Upper lobe of left lung (tissue), 6 donors: ENCODE measurements around the gene KRT14. TPM values are rescaled to one million over a fixed set of nuclear protein-coding genes. Genes with fewer than 3 reads are reported as not detected.
A peak's percentile ranks its signal among the peaks of the same experiment; 100 is the strongest.

Experiments
- ATAC-seq, 2 donors: fragments of 200-7000 bp; cut with Tn5 transposase; one replicate each; pipeline ENCODE4 v1.9.1; 2022; ENCODE audit warnings: mild to moderate bottlenecking in 2 of 2, moderate library complexity in 2 of 2; ENCODE audit not compliant: low FRiP score in 2 of 2
- DNase-seq, 2 donors: peaks; one replicate each; pipeline ENCODE4 v3.0.0-alpha.2; 2019 to 2020
- H3K27ac ChIP-seq, 4 donors: fragments of 200-600 bp; sonication (generic); one replicate each; pipeline ENCODE4 v1.5.1; 2016 to 2019
- H3K27me3 ChIP-seq, 4 donors: fragments of 200-600 bp; sonication (generic); one replicate each; pipeline ENCODE4 v1.5.1; 2017 to 2019
- H3K36me3 ChIP-seq, 4 donors: fragments of 200-600 bp; sonication (generic); one replicate each; pipeline ENCODE4 v1.5.1; 2016 to 2019
- H3K4me1 ChIP-seq, 4 donors: fragments of 200-600 bp; sonication (generic); one replicate each; pipeline ENCODE4 v1.5.1; 2018 to 2019
- H3K4me3 ChIP-seq, 4 donors: fragments of 200-600 bp; sonication (generic); one replicate each; pipeline ENCODE4 v1.5.1; 2017 to 2019; ENCODE audit warnings: mild to moderate bottlenecking in 2 of 4, moderate library complexity in 1 of 4
- H3K9me3 ChIP-seq, 4 donors: fragments of 200-600 bp; sonication (generic); one replicate each; pipeline ENCODE4 v1.5.1; 2018 to 2019
- EP300 ChIP-seq, 4 donors: sonication (generic); formaldehyde crosslinking; IDR thresholded peaks; one replicate each; pipeline ENCODE4 v1.5.1; 2017; ENCODE audit warnings: antibody characterized with exemption in 4 of 4, control low read depth in 2 of 4
- POLR2A ChIP-seq, 4 donors: fragments of 450-650 bp; IDR thresholded peaks; one replicate each; pipeline ENCODE4 v1.5.1; 2016 to 2017; ENCODE audit warnings: antibody characterized with exemption in 4 of 4, mild to moderate bottlenecking in 2 of 4
- POLR2AphosphoS5 ChIP-seq, 2 donors: sonication (generic); formaldehyde crosslinking; IDR thresholded peaks; one replicate each; pipeline ENCODE4 v1.5.1; 2017; ENCODE audit warnings: antibody characterized with exemption in 2 of 2
- WGBS, 2 donors: methylation state at CpG; one replicate each; pipeline ENCODE4 v1.1.5; 2017 to 2018; 5-methylcytosine and 5-hydroxymethylcytosine counted together
- total RNA-seq, 6 donors: library from RNA; depleted of rRNA in 4 of 6; stranded (reverse); fragments of >200 nt in 4 of 6; gene quantifications; one replicate each; pipeline versions ENCODE4 v1.1.0 to v1.2.1, GENCODE V29; 2016 to 2021
- TF ChIP-seq, protein P1 (sequence below), 6 experiments: fragments of 450-650 bp in 4 of 6; fragments of 200-600 bp in 2 of 6; sonication (generic) in 2 of 6; IDR thresholded peaks; one replicate each; pipeline ENCODE4 v1.5.1; 2016 to 2019; ENCODE audit warnings: antibody characterized with exemption in 6 of 6
- donor health status: DM: no; HTN: no; CAD: no; lungs with moderate emphysema.
- donor health status: DM: no; HTN: yes; CAD: no; lungs with severe emphysema.

The KRT14 gene
- total RNA-seq, 6 donors from 2014 or later: not detected

DNA sequence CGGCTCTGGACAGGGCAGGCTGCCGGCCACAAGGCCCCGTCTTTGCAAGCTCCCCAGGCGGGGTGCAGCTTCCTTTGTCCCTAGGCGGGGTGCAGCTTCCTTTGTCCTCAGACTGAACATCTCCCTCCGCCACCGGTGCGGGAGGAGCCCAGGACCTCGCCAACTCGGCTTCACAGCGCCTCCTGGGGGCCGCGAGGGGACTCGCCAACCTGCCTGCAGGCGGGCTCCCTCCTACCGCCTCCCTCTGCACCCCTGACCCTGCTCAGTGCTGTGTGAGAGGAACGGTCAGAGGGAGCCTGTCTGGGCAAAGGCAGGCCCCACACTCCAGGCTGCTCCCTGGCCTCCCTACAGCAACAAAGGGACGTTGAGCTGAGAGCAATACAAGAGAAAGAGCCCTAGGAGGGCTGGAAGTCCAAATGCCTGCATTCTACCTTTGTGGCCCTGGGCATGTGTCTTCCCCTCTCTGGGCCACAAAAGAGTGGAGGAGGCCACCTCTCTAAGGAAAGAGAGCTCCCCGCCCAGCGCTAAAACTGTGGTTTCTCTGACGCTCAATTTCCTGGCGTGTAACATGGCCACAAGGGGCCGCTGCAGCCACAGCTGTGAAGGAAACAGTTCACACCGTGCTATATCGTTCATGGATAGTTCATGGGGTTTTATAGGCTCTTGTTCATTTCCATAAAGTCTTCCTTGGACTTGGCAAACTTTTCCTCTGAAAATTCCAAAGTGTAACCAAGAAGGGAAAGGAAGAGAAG is 37.7 kb downstream of the KRT14 start:
- Histone ChIP-seq H3K36me3 (no peaks in the 10 kb centered on the region), H3K4me3 (peak overlapping the region in 3 of 4 donors; percentile 4 to 21 (median 8)), H3K4me1 (peaks cover 15 to 19% (median 17%) of the 10 kb centered on the region in 4 donors), H3K27me3 (no peaks in the 10 kb centered on the region), H3K9me3 (no peaks in the 10 kb centered on the region), H3K27ac (peak overlapping the region in 3 of 4 donors; percentile 15 to 81 (median 36))
- DNase-seq: peak; percentile 92 to 94
- 2 to 3% methylated on average over 19 to 25 of the region's 25 CpGs for WGBS, 2 donors
- TF ChIP-seq POLR2AphosphoS5 (IDR thresholded peaks at IDR 0.05): no peak
- TF ChIP-seq, protein P1, sequence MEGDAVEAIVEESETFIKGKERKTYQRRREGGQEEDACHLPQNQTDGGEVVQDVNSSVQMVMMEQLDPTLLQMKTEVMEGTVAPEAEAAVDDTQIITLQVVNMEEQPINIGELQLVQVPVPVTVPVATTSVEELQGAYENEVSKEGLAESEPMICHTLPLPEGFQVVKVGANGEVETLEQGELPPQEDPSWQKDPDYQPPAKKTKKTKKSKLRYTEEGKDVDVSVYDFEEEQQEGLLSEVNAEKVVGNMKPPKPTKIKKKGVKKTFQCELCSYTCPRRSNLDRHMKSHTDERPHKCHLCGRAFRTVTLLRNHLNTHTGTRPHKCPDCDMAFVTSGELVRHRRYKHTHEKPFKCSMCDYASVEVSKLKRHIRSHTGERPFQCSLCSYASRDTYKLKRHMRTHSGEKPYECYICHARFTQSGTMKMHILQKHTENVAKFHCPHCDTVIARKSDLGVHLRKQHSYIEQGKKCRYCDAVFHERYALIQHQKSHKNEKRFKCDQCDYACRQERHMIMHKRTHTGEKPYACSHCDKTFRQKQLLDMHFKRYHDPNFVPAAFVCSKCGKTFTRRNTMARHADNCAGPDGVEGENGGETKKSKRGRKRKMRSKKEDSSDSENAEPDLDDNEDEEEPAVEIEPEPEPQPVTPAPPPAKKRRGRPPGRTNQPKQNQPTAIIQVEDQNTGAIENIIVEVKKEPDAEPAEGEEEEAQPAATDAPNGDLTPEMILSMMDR (IDR thresholded peaks at IDR 0.05): peak; percentile 69 to 93 (median 90)
- peak; percentile 91 to 95 for ATAC-seq

DNA sequence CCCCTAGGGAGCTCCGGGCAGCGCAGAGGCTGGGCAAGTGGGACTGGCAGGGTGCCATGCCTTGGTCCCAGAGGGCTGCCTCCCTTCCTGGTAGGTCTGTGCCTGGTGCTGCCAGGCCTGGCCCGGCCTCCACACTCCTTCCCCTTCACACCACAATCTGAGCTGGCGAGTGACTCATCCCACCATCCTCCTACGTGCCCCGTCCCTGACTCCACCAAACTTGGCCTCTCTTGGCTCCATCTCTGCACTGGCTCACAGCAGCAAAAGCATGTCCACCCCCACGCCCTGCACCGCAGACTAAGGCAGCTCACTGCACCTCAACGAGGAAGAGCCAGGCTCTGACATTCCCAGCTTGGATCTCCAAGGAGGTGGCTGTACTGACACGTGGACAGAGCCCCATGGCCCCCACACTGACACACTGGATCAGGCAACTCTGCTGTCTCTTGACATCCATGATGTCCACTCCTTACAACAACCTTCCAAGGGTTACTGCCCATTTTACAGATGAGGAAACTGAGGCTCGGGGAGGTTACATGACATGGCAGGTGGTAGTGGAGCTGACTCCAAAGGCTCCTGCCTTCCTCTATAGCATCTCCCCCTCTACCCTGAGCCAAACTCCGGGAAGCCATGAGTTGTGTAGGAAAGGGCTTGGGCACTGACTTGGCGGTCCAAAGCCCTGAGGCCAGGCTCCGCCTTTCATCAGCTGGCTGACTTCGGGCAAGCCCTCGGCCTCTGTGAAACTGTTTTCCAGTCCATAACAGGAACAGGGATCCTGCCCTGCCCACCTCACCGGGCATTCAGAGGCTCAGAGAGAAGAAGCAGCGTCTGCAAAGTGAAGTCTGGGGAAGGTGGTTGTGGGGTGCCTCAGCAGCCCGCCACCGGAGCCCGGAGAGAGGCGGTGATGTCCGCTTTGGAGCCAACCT is 38.5 kb downstream of the KRT14 start:
- DNase-seq (peak in 1 of 2 donors; percentile 62), ATAC-seq (peak; percentile 59 to 82)
- no peak for TF ChIP-seq POLR2AphosphoS5 (IDR thresholded peaks at IDR 0.05)
- TF ChIP-seq EP300 (IDR thresholded peaks at IDR 0.05): no peak
- no peak for TF ChIP-seq POLR2A (IDR thresholded peaks at IDR 0.05)
- TF ChIP-seq, protein P1 (IDR thresholded peaks at IDR 0.05): peak in 1 of 6 experiments; percentile 9
- Histone ChIP-seq H3K27me3 (no peaks in the 10 kb centered on the region), H3K9me3 (no peaks in the 10 kb centered on the region), H3K4me1 (peaks cover 15 to 19% (median 17%) of the 10 kb centered on the region in 4 donors), H3K27ac (peak overlapping the region in 1 of 4 donors; percentile 81), H3K4me3 (peak overlapping the region in 3 of 4 donors; percentile 4 to 21 (median 8)), H3K36me3 (no peaks in the 10 kb centered on the region)
- WGBS, 2 donors: 38 to 43% methylated on average over 11 to 23 of the region's 23 CpGs

DNA sequence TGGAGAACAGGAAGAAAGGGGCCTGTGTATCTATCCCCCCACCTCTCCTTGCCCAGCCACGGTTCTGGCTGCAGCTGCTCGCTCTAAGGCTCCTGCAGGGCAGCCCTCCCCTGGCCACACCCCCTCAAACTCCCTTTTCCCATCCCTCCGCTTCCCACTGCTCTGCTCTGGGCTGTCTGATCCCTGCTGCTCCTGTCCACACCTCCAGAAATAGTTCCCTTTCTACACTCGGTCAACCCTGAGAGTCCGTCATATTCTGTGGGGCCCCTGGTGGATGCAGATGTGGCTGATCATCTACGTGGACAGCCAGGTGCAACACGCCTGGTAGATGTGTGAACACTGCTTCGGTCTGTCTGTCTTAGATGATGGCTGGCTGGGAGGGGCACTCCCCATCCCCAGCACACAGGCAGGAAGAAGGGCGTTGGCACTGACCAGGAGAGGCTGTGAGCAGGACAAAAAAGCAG is 39.3 kb downstream of the KRT14 start:
- TF ChIP-seq EP300 (IDR thresholded peaks at IDR 0.05) (no peak), POLR2AphosphoS5 (IDR thresholded peaks at IDR 0.05) (no peak), POLR2A (IDR thresholded peaks at IDR 0.05) (no peak)
- TF ChIP-seq, protein P1 (IDR thresholded peaks at IDR 0.05): no peak
- no peak overlapping the region for H3K4me3 ChIP-seq
- 67 to 81% methylated on average over 8 to 9 of the region's 9 CpGs for WGBS, 2 donors
- no peaks in the 10 kb centered on the region for H3K9me3 ChIP-seq
- DNase-seq (no peak), ATAC-seq (no peak)
- peaks cover 15 to 19% (median 17%) of the 10 kb centered on the region in 4 donors for H3K4me1 ChIP-seq
- no peaks in the 10 kb centered on the region for H3K36me3 ChIP-seq
- no peaks in the 10 kb centered on the region for H3K27me3 ChIP-seq
- H3K27ac ChIP-seq: no peak overlapping the region

DNA sequence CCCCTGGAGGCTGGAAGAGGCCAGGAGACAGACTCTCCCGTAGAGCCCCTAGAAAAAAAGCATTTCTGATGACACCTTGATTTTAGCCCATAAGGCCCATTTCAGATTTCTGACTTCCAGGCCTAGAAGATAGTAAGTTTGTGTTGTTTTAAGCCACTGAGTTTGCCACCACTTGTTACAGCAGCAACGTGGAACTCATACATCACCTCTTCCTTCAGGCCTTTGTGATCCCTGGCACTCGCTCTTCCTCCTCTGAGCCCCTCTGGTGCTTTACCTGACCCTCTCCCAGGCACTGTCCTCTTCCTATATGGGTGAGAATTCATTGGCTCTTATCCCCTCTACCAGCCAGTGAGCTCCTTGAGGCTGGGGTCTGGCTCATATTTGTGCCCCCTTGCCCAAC is 39.9 kb downstream of the KRT14 start:
- Histone ChIP-seq H3K36me3 (no peaks in the 10 kb centered on the region), H3K4me1 (peaks cover 15 to 19% (median 17%) of the 10 kb centered on the region in 4 donors), H3K27me3 (no peaks in the 10 kb centered on the region), H3K9me3 (no peaks in the 10 kb centered on the region), H3K4me3 (no peak overlapping the region), H3K27ac (no peak overlapping the region)
- 90 to 98% methylated on average over 3 of the region's 3 CpGs for WGBS, 2 donors
- DNase-seq (no peak), ATAC-seq (no peak)
- TF ChIP-seq POLR2A (IDR thresholded peaks at IDR 0.05): no peak
- no peak for TF ChIP-seq POLR2AphosphoS5 (IDR thresholded peaks at IDR 0.05)
- no peak for TF ChIP-seq EP300 (IDR thresholded peaks at IDR 0.05)
- TF ChIP-seq, protein P1 (IDR thresholded peaks at IDR 0.05): no peak
